ENCODE measurements around the gene RAB40A.

- TF ChIP-seq CTCF (IDR thresholded peaks at IDR 0.05) (no peak), POLR2A (IDR thresholded peaks at IDR 0.05) (no peak)
Measured at GRCh38 chrX:103540145-103540544, 20.9 kb upstream of the RAB40A start.

Data from testis (tissue), 2 donors.